ENCODE measurements around the gene CCDC40.

DNA sequence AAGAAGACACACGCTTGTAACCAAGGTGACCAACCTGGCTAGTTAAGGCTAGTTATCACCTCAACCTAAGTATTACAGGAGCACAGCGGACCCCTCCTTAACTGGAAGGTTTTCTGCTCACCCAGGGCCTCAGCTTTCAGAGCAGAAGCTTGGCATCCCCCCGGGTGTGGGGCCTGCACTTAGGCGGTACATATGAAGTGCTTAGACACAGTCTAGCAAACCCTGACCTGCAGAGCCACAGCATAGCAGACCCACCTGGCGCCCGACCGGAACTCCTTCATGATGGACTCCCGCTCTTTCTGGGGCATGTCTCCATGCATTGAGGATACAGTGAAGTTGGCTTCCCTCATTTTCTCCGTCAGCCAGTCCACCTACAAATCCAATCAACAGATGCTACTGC is 100.7 kb downstream of the CCDC40 start:
- TF ChIP-seq POLR2AphosphoS5 (IDR thresholded peaks at IDR 0.05) (no peak), POLR2A (IDR thresholded peaks at IDR 0.05) (no peak)
- TF ChIP-seq, protein P1, sequence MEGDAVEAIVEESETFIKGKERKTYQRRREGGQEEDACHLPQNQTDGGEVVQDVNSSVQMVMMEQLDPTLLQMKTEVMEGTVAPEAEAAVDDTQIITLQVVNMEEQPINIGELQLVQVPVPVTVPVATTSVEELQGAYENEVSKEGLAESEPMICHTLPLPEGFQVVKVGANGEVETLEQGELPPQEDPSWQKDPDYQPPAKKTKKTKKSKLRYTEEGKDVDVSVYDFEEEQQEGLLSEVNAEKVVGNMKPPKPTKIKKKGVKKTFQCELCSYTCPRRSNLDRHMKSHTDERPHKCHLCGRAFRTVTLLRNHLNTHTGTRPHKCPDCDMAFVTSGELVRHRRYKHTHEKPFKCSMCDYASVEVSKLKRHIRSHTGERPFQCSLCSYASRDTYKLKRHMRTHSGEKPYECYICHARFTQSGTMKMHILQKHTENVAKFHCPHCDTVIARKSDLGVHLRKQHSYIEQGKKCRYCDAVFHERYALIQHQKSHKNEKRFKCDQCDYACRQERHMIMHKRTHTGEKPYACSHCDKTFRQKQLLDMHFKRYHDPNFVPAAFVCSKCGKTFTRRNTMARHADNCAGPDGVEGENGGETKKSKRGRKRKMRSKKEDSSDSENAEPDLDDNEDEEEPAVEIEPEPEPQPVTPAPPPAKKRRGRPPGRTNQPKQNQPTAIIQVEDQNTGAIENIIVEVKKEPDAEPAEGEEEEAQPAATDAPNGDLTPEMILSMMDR (IDR thresholded peaks at IDR 0.05 in 8 of 11, conservative IDR thresholded peaks at IDR 0.05 in 3 of 11) = no peak

Data from spleen (tissue), 7 donors.